ENCODE results near the gene SNRNP40. TPM values are rescaled to one million over a fixed set of nuclear protein-coding genes. Genes with fewer than 3 reads are reported as not detected.
A peak's percentile ranks its signal among the peaks of the same experiment; 100 is the strongest.

SNRNP40 gene
- total and polyA plus RNA-seq, 10 donors, result 21.4 to 53.0 (median 40.1) TPM

GRCh38 chr1:31336687-31337467 lies 40.3 kb upstream of the SNRNP40 start:
- WGBS, 5 donors, result 85 to 91% (median 88%) methylated on average over 10 of the region's 10 CpGs
- Histone ChIP-seq H3K4me3 (no peak overlapping the region), H3K36me3 (peaks cover 0 to 61% (median 14%) of the 10 kb centered on the region in 6 donors), H3K4me1 (peaks cover 0 to 8% (median 0%) of the 10 kb centered on the region in 6 donors), H3K27ac (no peak overlapping the region), H3K27me3 (replicated peaks in 1 of 7) (no peaks in the 10 kb centered on the region), H3K9me3 (no peaks in the 10 kb centered on the region)
- intact Hi-C loops (cut with DNase I; ENCODE audit: low total_unique reads), result no loop called here
- no peak for DNase-seq
- no peak for TF ChIP-seq CTCF (IDR thresholded peaks at IDR 0.05 in 8 of 11, conservative IDR thresholded peaks at IDR 0.05 in 3 of 11)
- TF ChIP-seq POLR2A (IDR thresholded peaks at IDR 0.05), result no peak
- no peak for TF ChIP-seq POLR2AphosphoS5 (IDR thresholded peaks at IDR 0.05)

- H3K36me3 ChIP-seq, result peaks cover 0 to 52% (median 14%) of the 10 kb centered on the region in 6 donors
- H3K4me1 ChIP-seq, result peaks cover 0 to 8% (median 0%) of the 10 kb centered on the region in 6 donors
- no peaks in the 10 kb centered on the region for H3K9me3 ChIP-seq
- intact Hi-C loops (cut with DNase I; ENCODE audit: low total_unique reads), result no loop called here
- no peak for DNase-seq
- no peak overlapping the region for H3K27ac ChIP-seq
- H3K4me3 ChIP-seq, result no peak overlapping the region
- no peaks in the 10 kb centered on the region for H3K27me3 ChIP-seq (replicated peaks in 1 of 7)
- TF ChIP-seq POLR2AphosphoS5 (IDR thresholded peaks at IDR 0.05), result no peak
- TF ChIP-seq CTCF (IDR thresholded peaks at IDR 0.05 in 8 of 11, conservative IDR thresholded peaks at IDR 0.05 in 3 of 11), result peak in 5 of 11 experiments; percentile 20 to 26 (median 23)
These were observed 38.4 kb upstream of the SNRNP40 start for GRCh38 chr1:31335007-31335406.

- H3K27me3 ChIP-seq (replicated peaks in 1 of 7), result no peaks in the 10 kb centered on the region
- TF ChIP-seq CTCF (IDR thresholded peaks at IDR 0.05 in 8 of 11, conservative IDR thresholded peaks at IDR 0.05 in 3 of 11) (no peak), POLR2AphosphoS5 (IDR thresholded peaks at IDR 0.05) (no peak), POLR2A (IDR thresholded peaks at IDR 0.05) (no peak)
- H3K27ac ChIP-seq, result no peak overlapping the region
- H3K36me3 ChIP-seq, result peaks cover 0 to 59% (median 21%) of the 10 kb centered on the region in 6 donors
- no peaks in the 10 kb centered on the region for H3K4me1 ChIP-seq
- intact Hi-C loops (cut with DNase I; ENCODE audit: low total_unique reads), result no loop called here
- WGBS, 5 donors, result 81 to 96% (median 90%) methylated on average over 3 of the region's 3 CpGs
- H3K4me3 ChIP-seq, result no peak overlapping the region
- DNase-seq, result no peak
- H3K9me3 ChIP-seq, result no peaks in the 10 kb centered on the region
These were observed 30.8 kb upstream of the SNRNP40 start for GRCh38 chr1:31327381-31327780.

GRCh38 chr1:31326461-31326860 lies 29.9 kb upstream of the SNRNP40 start:
- Histone ChIP-seq H3K27ac (no peak overlapping the region), H3K4me1 (no peaks in the 10 kb centered on the region), H3K36me3 (peaks cover 0 to 65% (median 21%) of the 10 kb centered on the region in 6 donors), H3K4me3 (no peak overlapping the region), H3K27me3 (replicated peaks in 1 of 7) (no peaks in the 10 kb centered on the region), H3K9me3 (no peaks in the 10 kb centered on the region)
- intact Hi-C loops (cut with DNase I; ENCODE audit: low total_unique reads), result no loop called here
- no peak for DNase-seq
- TF ChIP-seq CTCF (IDR thresholded peaks at IDR 0.05 in 8 of 11, conservative IDR thresholded peaks at IDR 0.05 in 3 of 11), result no peak
- no peak for TF ChIP-seq POLR2AphosphoS5 (IDR thresholded peaks at IDR 0.05)
- no peak for TF ChIP-seq POLR2A (IDR thresholded peaks at IDR 0.05)
- WGBS, 5 donors, result 85 to 97% (median 97%) methylated on average over 1 of the region's 1 CpG
